IMR-90 (cell line): Measurements from ENCODE around the gene SBF2.

Experiments used
- CEBPB ChIP-seq: IDR thresholded peaks from 2 replicates; pipeline ENCODE4 v1.6.1; 2012; ENCODE audit warnings: low read depth, low read length, improper control_type of control experiment
- CHD1 ChIP-seq: IDR thresholded peaks from 2 replicates; pipeline ENCODE4 v1.6.1; 2012; ENCODE audit warnings: low read depth, low read length, improper control_type of control experiment
- MXI1 ChIP-seq: IDR thresholded peaks from 2 replicates; pipeline ENCODE4 v1.6.1; 2012; ENCODE audit warnings: low read depth, mild to moderate bottlenecking, low read length, moderate library complexity, borderline replicate concordance
- POLR2A ChIP-seq: IDR thresholded peaks from 2 replicates; pipeline ENCODE4 v1.6.1; 2012; ENCODE audit warnings: mild to moderate bottlenecking, low read depth, low read length
- RAD21 ChIP-seq: IDR thresholded peaks from 2 replicates; pipeline ENCODE4 v1.6.1; 2012; ENCODE audit warnings: low read length, improper control_type of control experiment
- RCOR1 ChIP-seq: IDR thresholded peaks from 2 replicates; pipeline ENCODE4 v1.6.1; 2012; ENCODE audit warnings: mild to moderate bottlenecking, low read length, improper control_type of control experiment; ENCODE audit not compliant: insufficient replicate concordance
- SMC3 ChIP-seq: fragments of 150-350 bp; IDR thresholded peaks from 2 replicates; pipeline ENCODE4 v1.6.1; 2016; ENCODE audit warnings: low read depth, mild to moderate bottlenecking, antibody characterized with exemption, low read length, moderate library complexity
- TF ChIP-seq, protein P1 (sequence below): conservative IDR thresholded peaks from 2 replicates; pipeline ENCODE4 v1.5.1; 2012; ENCODE audit warnings: mild to moderate bottlenecking, low read depth, low read length, improper control_type of control experiment
- TF ChIP-seq, protein P2 (sequence below): fragments of 150-350 bp; IDR thresholded peaks from 2 replicates; pipeline ENCODE4 v1.6.1; 2016; ENCODE audit warnings: low read depth, mild to moderate bottlenecking, low read length, moderate library complexity, borderline replicate concordance
- TF ChIP-seq, protein P3 (sequence below): fragments of 150-350 bp; IDR thresholded peaks from 2 replicates; pipeline ENCODE4 v1.6.1; 2017; ENCODE audit warnings: mild to moderate bottlenecking, antibody characterized with exemption, low read length, low read depth

DNA sequence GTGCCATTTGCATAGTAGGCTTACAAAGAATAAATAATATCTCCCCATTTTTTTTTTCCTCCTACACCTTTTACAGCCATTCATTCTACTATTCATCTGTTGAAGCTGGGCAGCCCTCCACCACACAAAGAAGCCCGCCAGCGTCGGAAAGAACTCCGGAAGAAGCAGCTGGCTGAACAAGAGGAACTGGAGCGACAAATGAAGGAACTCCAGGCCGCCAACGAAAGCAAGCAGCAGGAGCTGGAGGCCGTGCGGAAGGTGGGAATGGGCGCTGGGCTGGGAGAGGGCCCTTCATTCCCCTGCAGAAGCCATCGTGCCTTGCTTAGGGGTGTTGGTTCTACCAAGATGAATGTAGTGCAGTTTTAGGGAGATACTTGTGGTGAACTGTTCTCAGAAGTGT lies 561.6 kb downstream of the SBF2 start:
- no peak for TF ChIP-seq POLR2A
- TF ChIP-seq, protein P1, sequence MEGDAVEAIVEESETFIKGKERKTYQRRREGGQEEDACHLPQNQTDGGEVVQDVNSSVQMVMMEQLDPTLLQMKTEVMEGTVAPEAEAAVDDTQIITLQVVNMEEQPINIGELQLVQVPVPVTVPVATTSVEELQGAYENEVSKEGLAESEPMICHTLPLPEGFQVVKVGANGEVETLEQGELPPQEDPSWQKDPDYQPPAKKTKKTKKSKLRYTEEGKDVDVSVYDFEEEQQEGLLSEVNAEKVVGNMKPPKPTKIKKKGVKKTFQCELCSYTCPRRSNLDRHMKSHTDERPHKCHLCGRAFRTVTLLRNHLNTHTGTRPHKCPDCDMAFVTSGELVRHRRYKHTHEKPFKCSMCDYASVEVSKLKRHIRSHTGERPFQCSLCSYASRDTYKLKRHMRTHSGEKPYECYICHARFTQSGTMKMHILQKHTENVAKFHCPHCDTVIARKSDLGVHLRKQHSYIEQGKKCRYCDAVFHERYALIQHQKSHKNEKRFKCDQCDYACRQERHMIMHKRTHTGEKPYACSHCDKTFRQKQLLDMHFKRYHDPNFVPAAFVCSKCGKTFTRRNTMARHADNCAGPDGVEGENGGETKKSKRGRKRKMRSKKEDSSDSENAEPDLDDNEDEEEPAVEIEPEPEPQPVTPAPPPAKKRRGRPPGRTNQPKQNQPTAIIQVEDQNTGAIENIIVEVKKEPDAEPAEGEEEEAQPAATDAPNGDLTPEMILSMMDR: no peak
- no peak for TF ChIP-seq CEBPB
- no peak for TF ChIP-seq CHD1
- TF ChIP-seq MXI1: no peak
- TF ChIP-seq, protein P2, sequence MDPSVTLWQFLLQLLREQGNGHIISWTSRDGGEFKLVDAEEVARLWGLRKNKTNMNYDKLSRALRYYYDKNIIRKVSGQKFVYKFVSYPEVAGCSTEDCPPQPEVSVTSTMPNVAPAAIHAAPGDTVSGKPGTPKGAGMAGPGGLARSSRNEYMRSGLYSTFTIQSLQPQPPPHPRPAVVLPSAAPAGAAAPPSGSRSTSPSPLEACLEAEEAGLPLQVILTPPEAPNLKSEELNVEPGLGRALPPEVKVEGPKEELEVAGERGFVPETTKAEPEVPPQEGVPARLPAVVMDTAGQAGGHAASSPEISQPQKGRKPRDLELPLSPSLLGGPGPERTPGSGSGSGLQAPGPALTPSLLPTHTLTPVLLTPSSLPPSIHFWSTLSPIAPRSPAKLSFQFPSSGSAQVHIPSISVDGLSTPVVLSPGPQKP: no peak
- no peak for TF ChIP-seq SMC3
- TF ChIP-seq RCOR1: no peak
- TF ChIP-seq, protein P3, sequence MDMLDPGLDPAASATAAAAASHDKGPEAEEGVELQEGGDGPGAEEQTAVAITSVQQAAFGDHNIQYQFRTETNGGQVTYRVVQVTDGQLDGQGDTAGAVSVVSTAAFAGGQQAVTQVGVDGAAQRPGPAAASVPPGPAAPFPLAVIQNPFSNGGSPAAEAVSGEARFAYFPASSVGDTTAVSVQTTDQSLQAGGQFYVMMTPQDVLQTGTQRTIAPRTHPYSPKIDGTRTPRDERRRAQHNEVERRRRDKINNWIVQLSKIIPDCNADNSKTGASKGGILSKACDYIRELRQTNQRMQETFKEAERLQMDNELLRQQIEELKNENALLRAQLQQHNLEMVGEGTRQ: no peak
- TF ChIP-seq RAD21: no peak
